NB4 (cell line): Measurements from ENCODE around the gene SKIC8.

Experiments
- CTCF ChIP-seq: IDR thresholded peaks from one replicate; pipeline ENCODE4 v1.5.1; 2012; ENCODE audit warnings: low read depth, low read length
- MAX ChIP-seq: IDR thresholded peaks from 2 replicates; pipeline ENCODE4 v1.6.1; 2011; ENCODE audit warnings: low read depth, low read length
- POLR2A ChIP-seq: IDR thresholded peaks from 2 replicates; pipeline ENCODE4 v1.6.1; 2011; ENCODE audit warnings: mild to moderate bottlenecking; ENCODE audit not compliant: insufficient read length; ENCODE audit errors: extremely low read depth

GRCh38 chr15:78335985-78336384 is 36.6 kb upstream of the SKIC8 start:
- no peak for TF ChIP-seq CTCF
- no peak for TF ChIP-seq POLR2A
- TF ChIP-seq MAX = no peak
